H1 (cell line): ENCODE results near the gene TCF7L1. TPM values are rescaled to one million over a fixed set of nuclear protein-coding genes. Genes with fewer than 3 reads are reported as not detected.
"Not testable (repeated sequence)": the region's sequence is repeated elsewhere in the genome, so short reads cannot be mapped to it uniquely, and the experiment has no call there.

Experiments
- CTCF ChIA-PET: fragments of 300-600 bp; sonication (Branson Sonifier 250); formaldehyde crosslinking; loops from one replicate; lab custom pipeline; 2021; ENCODE audit not compliant: partially characterized antibody; lab: Charles Lee
- POLR2A ChIA-PET: fragments of 300-600 bp; sonication (Branson Sonifier 250); formaldehyde crosslinking; loops from one replicate; lab custom pipeline; 2021; ENCODE audit warnings: inconsistent platforms; ENCODE audit not compliant: partially characterized antibody; lab: Charles Lee
- DNase-seq, 2 experiments: peaks; one replicate each; pipeline versions ENCODE4 v3.0.0 to v3.0.0-alpha.2; 2010 to 2022; ENCODE audit warnings: low spot score in 2 of 2, low read depth in 1 of 2, mixed read lengths in 1 of 2
- FAIRE-seq: peaks from 2 replicates; lab custom pipeline; 2011; peaks lifted over from hg19 to GRCh38; lab: Jason Lieb, UNC
- H2AFZ ChIP-seq: 2 replicates; pipeline ENCODE4 v1.8.1; 2012; ENCODE audit warnings: low read length, inconsistent platforms
- H2AK5ac ChIP-seq: 2 replicates; pipeline ENCODE4 v1.6.1; 2013; ENCODE audit warnings: low read depth, low read length
- H2BK120ac ChIP-seq: replicated peaks from 2 replicates; pipeline ENCODE3; 2013; ENCODE audit warnings: low read depth, low read length, inconsistent platforms
- H2BK12ac ChIP-seq: 2 replicates; pipeline ENCODE4 v1.6.1; 2013; ENCODE audit warnings: low read depth, low read length
- H2BK15ac ChIP-seq: 2 replicates; pipeline ENCODE4 v1.6.1; 2013; ENCODE audit warnings: low read length
- H2BK20ac ChIP-seq: 2 replicates; pipeline ENCODE4 v1.6.1; 2013; ENCODE audit warnings: low read length
- H2BK5ac ChIP-seq: 2 replicates; pipeline ENCODE4 v1.6.1; 2013; ENCODE audit warnings: low read depth, low read length
- H3K14ac ChIP-seq: 2 replicates; pipeline ENCODE4 v1.6.1; 2013; ENCODE audit warnings: inconsistent platforms; ENCODE audit not compliant: insufficient read length
- H3K18ac ChIP-seq: 2 replicates; pipeline ENCODE4 v1.6.1; 2013; ENCODE audit warnings: low read length; ENCODE audit errors: extremely low read depth
- H3K23ac ChIP-seq: 2 replicates; pipeline ENCODE4 v1.6.1; 2013; ENCODE audit warnings: inconsistent platforms; ENCODE audit not compliant: insufficient read length
- H3K23me2 ChIP-seq: 2 replicates; pipeline ENCODE4 v1.6.1; 2013; ENCODE audit warnings: low read depth, low read length
- H3K27ac ChIP-seq: 2 replicates; pipeline ENCODE4 v1.6.1; 2011; ENCODE audit warnings: low read depth, low read length, inconsistent platforms
- H3K27me3 ChIP-seq, 4 experiments: replicated peaks in 1 of 4; 1 replicate in 1 of 4; 2 replicates in 3 of 4; pipeline versions ENCODE4 v1.6.1 to v1.8.1; 2011 to 2013; ENCODE audit warnings: low read length in 3 of 4, mild to moderate bottlenecking in 3 of 4, inconsistent platforms in 2 of 4, mixed read lengths in 2 of 4, moderate library complexity in 1 of 4; ENCODE audit not compliant: control insufficient read depth in 3 of 4, insufficient read depth in 3 of 4; ENCODE audit errors: extremely low read depth in 1 of 4
- H3K36me3 ChIP-seq, 4 experiments: 2 replicates each; pipeline versions ENCODE4 v1.6.1 to v1.8.1; 2011 to 2013; ENCODE audit warnings: mild to moderate bottlenecking in 4 of 4, low read length in 3 of 4, moderate library complexity in 2 of 4, control low read depth in 1 of 4, inconsistent platforms in 1 of 4; ENCODE audit not compliant: insufficient read depth in 4 of 4, control insufficient read depth in 2 of 4
- H3K4ac ChIP-seq: replicated peaks from 2 replicates; pipeline ENCODE3; 2013; ENCODE audit warnings: low read length, low read depth, mixed read lengths, inconsistent platforms; ENCODE audit not compliant: insufficient read length
- H3K4me1 ChIP-seq, 4 experiments: replicated peaks in 1 of 4; 1 replicate in 1 of 4; 2 replicates in 3 of 4; pipeline versions ENCODE4 v1.6.1 to v1.8.1; 2011 to 2013; ENCODE audit warnings: low read length in 3 of 4, inconsistent platforms in 2 of 4, mixed read lengths in 1 of 4; ENCODE audit not compliant: insufficient read depth in 4 of 4, control insufficient read depth in 3 of 4
- H3K4me2 ChIP-seq, 2 experiments: 2 replicates each; pipeline versions ENCODE4 v1.6.1 to v1.8.1; 2011 to 2013; ENCODE audit warnings: low read depth in 2 of 2, low read length in 2 of 2, control low read depth in 1 of 2, inconsistent platforms in 1 of 2, mild to moderate bottlenecking in 1 of 2; ENCODE audit not compliant: insufficient read depth in 1 of 2
- H3K4me3 ChIP-seq, 4 experiments: fragments of 200-600, 300-600 bp in 1 of 4; sonication (generic), shearing (Covaris generic), sonication (Bioruptor Twin) in 1 of 4; 2 replicates each; pipeline versions ENCODE4 v1.5.1 to v1.8.1; 2011 to 2016; ENCODE audit warnings: low read length in 4 of 4, low read depth in 3 of 4, control low read depth in 2 of 4, inconsistent platforms in 2 of 4, mild to moderate bottlenecking in 2 of 4, mixed read lengths in 1 of 4, moderate library complexity in 1 of 4; ENCODE audit not compliant: insufficient read depth in 2 of 4; ENCODE audit errors: extremely low read depth in 1 of 4
- H3K56ac ChIP-seq: replicated peaks from 2 replicates; pipeline ENCODE3; 2013; ENCODE audit warnings: low read depth, mild to moderate bottlenecking, mixed read lengths, low read length, inconsistent platforms; ENCODE audit not compliant: insufficient read length
- H3K79me1 ChIP-seq: 2 replicates; pipeline ENCODE4 v1.6.1; 2013; ENCODE audit warnings: low read depth, low read length, control low read depth
- H3K79me2 ChIP-seq, 2 experiments: 2 replicates each; pipeline versions ENCODE4 v1.6.1 to v1.8.1; 2012 to 2013; ENCODE audit warnings: low read length in 2 of 2, mild to moderate bottlenecking in 2 of 2, inconsistent platforms in 1 of 2; ENCODE audit not compliant: insufficient read depth in 2 of 2, control insufficient read depth in 1 of 2
- H3K9ac ChIP-seq, 4 experiments: replicated peaks in 1 of 4; 1 replicate in 1 of 4; 2 replicates in 3 of 4; pipeline versions ENCODE4 v1.6.1 to v1.8.1; 2011 to 2013; ENCODE audit warnings: low read depth in 3 of 4, low read length in 3 of 4, control low read depth in 2 of 4, mild to moderate bottlenecking in 2 of 4, moderate library complexity in 2 of 4, inconsistent platforms in 1 of 4; ENCODE audit errors: extremely low read depth in 1 of 4
- H3K9me3 ChIP-seq, 2 experiments: 2 replicates each; pipeline versions ENCODE4 v1.6.1 to v1.8.1; 2012 to 2013; ENCODE audit warnings: mild to moderate bottlenecking in 2 of 2, moderate library complexity in 2 of 2, control low read depth in 1 of 2, inconsistent platforms in 1 of 2, low read depth in 1 of 2, low read length in 1 of 2, mixed read lengths in 1 of 2; ENCODE audit not compliant: insufficient read depth in 2 of 2
- H4K20me1 ChIP-seq, 2 experiments: replicated peaks in 1 of 2; 2 replicates each; pipeline versions ENCODE3 to v1.8.1; 2011 to 2013; ENCODE audit warnings: inconsistent platforms in 2 of 2, low read length in 2 of 2, mild to moderate bottlenecking in 1 of 2; ENCODE audit not compliant: insufficient read depth in 2 of 2, control insufficient read depth in 1 of 2
- H4K5ac ChIP-seq: 2 replicates; pipeline ENCODE4 v1.6.1; 2013; ENCODE audit warnings: low read length, low read depth, mixed read lengths, inconsistent platforms; ENCODE audit not compliant: insufficient read length
- H4K8ac ChIP-seq: 2 replicates; pipeline ENCODE4 v1.8.0; 2013; ENCODE audit warnings: mild to moderate bottlenecking, moderate library complexity, low read length, inconsistent platforms; ENCODE audit not compliant: insufficient read depth; ENCODE audit errors: extremely low read depth
- H4K91ac ChIP-seq: replicated peaks from 2 replicates; pipeline ENCODE3; 2013; ENCODE audit warnings: low read length, mixed read lengths, inconsistent platforms; ENCODE audit not compliant: insufficient read length
- WGBS, 2 experiments: shearing (Covaris generic) in 1 of 2; methylation state at CpG; one replicate each; pipeline versions ENCODE4 v1.1.6 to v1.1.7; 2013 to 2015; ENCODE audit warnings: low lambda C conversion rate in 2 of 2, mixed read lengths in 2 of 2, inconsistent platforms in 1 of 2, low coverage in 1 of 2, missing lambda C conversion rate in 1 of 2; ENCODE audit not compliant: insufficient replicate concordance in 2 of 2, insufficient coverage in 1 of 2, insufficient read length in 1 of 2; ENCODE audit errors: extremely low coverage in 1 of 2, missing lambda C conversion rate in 1 of 2; 5-methylcytosine and 5-hydroxymethylcytosine counted together
- polyA plus RNA-seq, 7 experiments: library from polyadenylated mRNA; depleted of rRNA in 3 of 7; stranded (reverse) in 5 of 7; unstranded in 2 of 7; fragments of >200 nt in 5 of 7; fragments of 200-250 nt in 2 of 7; gene quantifications; 1 replicate in 5 of 7; 2 replicates in 1 of 7; 4 replicates in 1 of 7; pipeline versions ENCODE4 v1.2.1 to v1.2.3, GENCODE V29; 2011 to 2013; ENCODE audit warnings: missing spikeins in 2 of 7, mixed read lengths in 2 of 7
- total RNA-seq: library from RNA; stranded (reverse); fragmentation: NEBNext Ultra II Directional; extraction: Animal tissue kit (Norgen Biotek cat#: 25700); gene quantifications from 2 replicates; pipeline ENCODE4 v1.2.1, GENCODE V29; 2021

TCF7L1 gene
- total and polyA plus RNA-seq, 2 of the 8 experiments (the other 6 are each of a cell fraction or from before 2014, with no cell fraction given) = 27.5 to 108 TPM

- H3K23me2 ChIP-seq, H2BK120ac ChIP-seq, H3K18ac ChIP-seq, H2AFZ ChIP-seq, H2BK5ac ChIP-seq, H2BK12ac ChIP-seq, H3K79me2 ChIP-seq, H3K4me2 ChIP-seq, H2BK20ac ChIP-seq, H2BK15ac ChIP-seq, H3K56ac ChIP-seq, H3K9ac ChIP-seq, H3K4ac ChIP-seq, H4K91ac ChIP-seq, H3K79me1 ChIP-seq, DNase-seq, H3K14ac ChIP-seq, H4K20me1 ChIP-seq, H3K9me3 ChIP-seq, CTCF ChIA-PET, H3K4me3 ChIP-seq, H2AK5ac ChIP-seq, H3K27ac ChIP-seq, FAIRE-seq, H3K27me3 ChIP-seq, H3K4me1 ChIP-seq, H4K5ac ChIP-seq, H3K23ac ChIP-seq: not testable (repeated sequence)
- POLR2A ChIA-PET = interaction anchor here (9.1 kb wide), 1 partner anchor 10 kb away, joined by 70 read pairs; the partner anchor contains the start of gene TGOLN2
- H4K8ac ChIP-seq = 0 out of 2 replicates have a peak overlapping the region, but pooled peaks have one; percentile 35
- 88% methylated on average over 3 of the region's 5 CpGs; no CpG with 5 or more reads in 1 of the 2 experiments for WGBS, 2 experiments
- peaks cover 0 to 21% (median 7%) of the 10 kb centered on the region in 4 experiments; a peak in 6 of 8 replicates for H3K36me3 ChIP-seq
Observed at GRCh38 chr2:85315921-85316320, 182.7 kb downstream of the TCF7L1 start.
